ENCODE measurements around the gene TRIM47. TPM values are rescaled to one million over a fixed set of nuclear protein-coding genes. Genes with fewer than 3 reads are reported as not detected.
"Not testable (repeated sequence)": the region's sequence is repeated elsewhere in the genome, so short reads cannot be mapped to it uniquely, and the experiment has no call there.

TRIM47 gene
- total RNA-seq, 2 experiments from 2014 or later = 8.1 to 9.6 TPM

GRCh38 chr17:75896415-75897159, 18.2 kb upstream of the TRIM47 start, which contains the start of gene TRIM65:
Gene TRIM65, minus strand, starts transcription at chr17:75896951. Its CDS starts 14 bp downstream, at chr17:75896937.
- intact Hi-C loops (cut with micrococcal nuclease) = loop anchor here (1.0 to 5.0 kb wide), 5 partner anchors 8 to 131 kb away; partner anchors contain the start of genes GALK1, MRPL38 and WBP2
- Mint-ChIP-seq H3K36me3 (ENCODE audit: low read depth) (peaks cover 12% of the 10 kb centered on the region), H3K4me1 (ENCODE audit: low read depth) (peaks cover 28% of the 10 kb centered on the region), H3K9me3 (no peaks in the 10 kb centered on the region), H3K4me3 (peak within 1 kb of the TSS; percentile 79), H3K27ac (peak within 1 kb of the TSS; percentile 59), H3K27me3 (ENCODE audit: low read depth) (no peaks in the 10 kb centered on the region)
- CTCF ChIA-PET = interaction anchor here (0.6 to 3.0 kb wide), 12 partner anchors 7 to 100 kb away, joined by 3 to 14 read pairs (median 4); no protein-coding TSS in a partner anchor
- peak; percentile 83 for DNase-seq

GRCh38 chr17:75895370-75896155, 17.2 kb upstream of the TRIM47 start:
- Mint-ChIP-seq H3K4me3 (peak overlapping the region; percentile 79), H3K4me1 (ENCODE audit: low read depth) (peaks cover 26% of the 10 kb centered on the region), H3K9me3 (no peaks in the 10 kb centered on the region), H3K27me3 (ENCODE audit: low read depth) (no peaks in the 10 kb centered on the region), H3K36me3 (ENCODE audit: low read depth) (peaks cover 13% of the 10 kb centered on the region), H3K27ac (peak overlapping the region; percentile 59)
- peak; percentile 28 for DNase-seq
- CTCF ChIA-PET = interaction anchor here (0.6 to 3.0 kb wide), 10 partner anchors 8 to 99 kb away, joined by 3 to 14 read pairs (median 3); no protein-coding TSS in a partner anchor
- intact Hi-C loops (cut with micrococcal nuclease) = loop anchor here (1.0 to 5.0 kb wide), 5 partner anchors 9 to 130 kb away; partner anchors contain the start of genes GALK1, MRPL38 and WBP2

GRCh38 chr17:75894049-75894733, 15.8 kb upstream of the TRIM47 start:
- Mint-ChIP-seq H3K36me3 (ENCODE audit: low read depth) (peaks cover 19% of the 10 kb centered on the region), H3K9me3 (no peaks in the 10 kb centered on the region), H3K4me3 (no peak overlapping the region), H3K27me3 (ENCODE audit: low read depth) (no peaks in the 10 kb centered on the region), H3K4me1 (ENCODE audit: low read depth) (peaks cover 26% of the 10 kb centered on the region), H3K27ac (no peak overlapping the region)
- intact Hi-C loops (cut with micrococcal nuclease) = no loop called here
- CTCF ChIA-PET = interaction anchor here (0.9 to 3.0 kb wide), 5 partner anchors 10 to 141 kb away, joined by 3 to 14 read pairs (median 6); partner anchors contain the start of gene MRPL38
- DNase-seq = no peak

GRCh38 chr17:75893305-75894048, 15.1 kb upstream of the TRIM47 start:
- Mint-ChIP-seq H3K27me3 (ENCODE audit: low read depth) (no peaks in the 10 kb centered on the region), H3K4me3 (no peak overlapping the region), H3K9me3 (no peaks in the 10 kb centered on the region), H3K27ac (no peak overlapping the region), H3K36me3 (ENCODE audit: low read depth) (peaks cover 16% of the 10 kb centered on the region), H3K4me1 (ENCODE audit: low read depth) (peaks cover 26% of the 10 kb centered on the region)
- intact Hi-C loops (cut with micrococcal nuclease) = no loop called here
- no peak for DNase-seq
- CTCF ChIA-PET = interaction anchor here (0.6 to 1.6 kb wide), 4 partner anchors 11 to 208 kb away, joined by 3 to 7 read pairs (median 4); partner anchors contain the start of gene MRPL38

GRCh38 chr17:75892556-75893224, 14.3 kb upstream of the TRIM47 start:
- Mint-ChIP-seq H3K36me3 (ENCODE audit: low read depth) (peaks cover 16% of the 10 kb centered on the region), H3K4me3 (no peak overlapping the region)
- CTCF ChIA-PET = interaction anchor here (0.6 to 1.4 kb wide), 4 partner anchors 12 to 207 kb away, joined by 3 to 6 read pairs (median 3); partner anchors contain the start of gene MRPL38

GRCh38 chr17:75891605-75892555, 13.5 kb upstream of the TRIM47 start:
- H3K27me3 Mint-ChIP-seq (ENCODE audit: low read depth) = no peaks in the 10 kb centered on the region

More at GRCh38 chr17:75892556-75893224, 14.3 kb upstream of the TRIM47 start:
- intact Hi-C loops (cut with micrococcal nuclease) = no loop called here
- no peak for DNase-seq
- Mint-ChIP-seq H3K27me3 (ENCODE audit: low read depth) (no peaks in the 10 kb centered on the region), H3K4me1 (ENCODE audit: low read depth) (peaks cover 24% of the 10 kb centered on the region), H3K9me3 (no peaks in the 10 kb centered on the region), H3K27ac (no peak overlapping the region)

GRCh38 chr17:75891022-75891604, 12.7 kb upstream of the TRIM47 start:
- Mint-ChIP-seq H3K27ac (no peak overlapping the region), H3K4me1 (ENCODE audit: low read depth) (peaks cover 20% of the 10 kb centered on the region)

More at GRCh38 chr17:75891605-75892555, 13.5 kb upstream of the TRIM47 start:
- no peak overlapping the region for H3K4me3 Mint-ChIP-seq
- no peak for DNase-seq
- CTCF ChIA-PET = interaction anchor here (1.2 kb wide), 1 partner anchor 15 kb away, joined by 3 read pairs; no protein-coding TSS in a partner anchor
- H3K36me3 Mint-ChIP-seq (ENCODE audit: low read depth) = peaks cover 16% of the 10 kb centered on the region
- peak overlapping the region; percentile 36 for H3K27ac Mint-ChIP-seq
- intact Hi-C loops (cut with micrococcal nuclease) = no loop called here
- H3K9me3 Mint-ChIP-seq = no peaks in the 10 kb centered on the region
- H3K4me1 Mint-ChIP-seq (ENCODE audit: low read depth) = peaks cover 20% of the 10 kb centered on the region

GRCh38 chr17:75889454-75889853, 11.1 kb upstream of the TRIM47 start:
- DNase-seq = no peak
- intact Hi-C loops (cut with micrococcal nuclease) = no loop called here
- Mint-ChIP-seq H3K9me3 (no peaks in the 10 kb centered on the region), H3K4me3 (no peak overlapping the region), H3K4me1 (ENCODE audit: low read depth) (peaks cover 8% of the 10 kb centered on the region), H3K27me3 (ENCODE audit: low read depth) (no peaks in the 10 kb centered on the region), H3K36me3 (ENCODE audit: low read depth) (peaks cover 10% of the 10 kb centered on the region), H3K27ac (no peak overlapping the region)
- CTCF ChIA-PET = interaction anchor here (0.8 kb wide), 1 partner anchor 10 kb away, joined by 3 read pairs; no protein-coding TSS in a partner anchor

More at GRCh38 chr17:75891022-75891604, 12.7 kb upstream of the TRIM47 start:
- no peak for DNase-seq
- intact Hi-C loops (cut with micrococcal nuclease) = no loop called here
- Mint-ChIP-seq H3K9me3 (no peaks in the 10 kb centered on the region), H3K27me3 (ENCODE audit: low read depth) (no peaks in the 10 kb centered on the region), H3K36me3 (ENCODE audit: low read depth) (peaks cover 16% of the 10 kb centered on the region), H3K4me3 (no peak overlapping the region)
- CTCF ChIA-PET = no interaction called here

- Mint-ChIP-seq H3K4me1 (ENCODE audit: low read depth) (no peaks in the 10 kb centered on the region), H3K36me3 (ENCODE audit: low read depth) (peaks cover 7% of the 10 kb centered on the region), H3K27me3 (ENCODE audit: low read depth) (no peaks in the 10 kb centered on the region), H3K9me3 (no peaks in the 10 kb centered on the region), H3K4me3 (no peak overlapping the region), H3K27ac (no peak overlapping the region)
- DNase-seq = no peak
- CTCF ChIA-PET = no interaction called here
- intact Hi-C loops (cut with micrococcal nuclease) = no loop called here
Measured at GRCh38 chr17:75888484-75888883, 10.1 kb upstream of the TRIM47 start.

- intact Hi-C loops (cut with micrococcal nuclease); H3K27me3 Mint-ChIP-seq (ENCODE audit: low read depth); H3K4me1 Mint-ChIP-seq (ENCODE audit: low read depth); H3K4me3 Mint-ChIP-seq; H3K36me3 Mint-ChIP-seq (ENCODE audit: low read depth); H3K9me3 Mint-ChIP-seq; DNase-seq: not testable (repeated sequence)
- CTCF ChIA-PET = interaction anchor here (1.2 kb wide), 1 partner anchor 25 kb away, joined by 4 read pairs; no protein-coding TSS in a partner anchor
- H3K27ac Mint-ChIP-seq = peak overlapping the region; percentile 27
Measured at GRCh38 chr17:75885860-75886259, 7.5 kb upstream of the TRIM47 start.

All from activated naive CD4-positive, alpha-beta T cell treated with anti-CD3 and anti-CD28 coated beads for 36 hours (primary cell).